Germinal center (tissue), 1 donor: ENCODE data around the gene TPST2.
A peak's percentile ranks its signal among the peaks of the same experiment; 100 is the strongest.
"Not testable (repeated sequence)": the region's sequence is repeated elsewhere in the genome, so short reads cannot be mapped to it uniquely, and the experiment has no call there.

Experiments
- DNase-seq: peaks from one replicate; pipeline ENCODE4 v3.0.0; 2012; ENCODE audit warnings: mixed read lengths, low spot score

The TPST2 gene

DNA sequence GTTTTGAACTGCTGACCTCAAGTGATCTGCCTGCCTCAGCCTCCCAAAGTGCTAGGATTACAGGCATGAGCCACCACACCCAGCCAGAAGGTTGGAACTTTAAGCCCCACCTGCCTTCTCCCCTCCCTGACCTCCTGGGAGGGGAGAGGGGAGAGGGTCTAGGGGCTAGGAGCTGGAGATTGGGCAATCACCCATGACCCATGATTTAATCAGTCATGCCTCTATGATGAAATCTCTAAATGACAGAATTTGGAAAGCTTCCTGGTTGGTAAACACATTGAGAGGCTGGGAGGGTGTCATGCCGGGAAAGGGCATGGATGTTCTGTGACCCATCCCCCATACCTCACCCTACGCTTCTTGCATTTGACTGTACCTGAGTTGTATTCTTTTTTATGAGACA is 60.6 kb downstream of the TPST2 start:
- DNase-seq: no peak

DNA sequence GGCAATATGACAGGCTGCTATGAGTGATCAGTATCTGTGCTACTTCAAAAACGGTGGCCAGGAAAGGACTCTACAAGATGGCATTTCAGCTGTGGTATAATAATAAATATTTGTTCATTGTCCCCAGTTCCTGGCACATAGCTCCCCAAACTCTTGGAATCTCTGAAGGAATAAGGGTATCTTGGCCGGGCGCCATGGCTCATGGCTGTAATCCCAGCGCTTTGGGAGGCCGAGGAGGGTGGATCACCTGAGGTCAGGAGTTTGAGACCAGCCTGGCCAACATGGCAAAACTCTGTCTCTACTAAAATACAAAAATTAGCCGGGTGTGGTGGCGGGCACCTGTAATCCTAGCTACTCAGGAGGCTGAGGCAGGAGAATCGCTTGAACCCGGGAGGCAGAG is 61.4 kb downstream of the TPST2 start:
- DNase-seq: not testable (repeated sequence)

DNA sequence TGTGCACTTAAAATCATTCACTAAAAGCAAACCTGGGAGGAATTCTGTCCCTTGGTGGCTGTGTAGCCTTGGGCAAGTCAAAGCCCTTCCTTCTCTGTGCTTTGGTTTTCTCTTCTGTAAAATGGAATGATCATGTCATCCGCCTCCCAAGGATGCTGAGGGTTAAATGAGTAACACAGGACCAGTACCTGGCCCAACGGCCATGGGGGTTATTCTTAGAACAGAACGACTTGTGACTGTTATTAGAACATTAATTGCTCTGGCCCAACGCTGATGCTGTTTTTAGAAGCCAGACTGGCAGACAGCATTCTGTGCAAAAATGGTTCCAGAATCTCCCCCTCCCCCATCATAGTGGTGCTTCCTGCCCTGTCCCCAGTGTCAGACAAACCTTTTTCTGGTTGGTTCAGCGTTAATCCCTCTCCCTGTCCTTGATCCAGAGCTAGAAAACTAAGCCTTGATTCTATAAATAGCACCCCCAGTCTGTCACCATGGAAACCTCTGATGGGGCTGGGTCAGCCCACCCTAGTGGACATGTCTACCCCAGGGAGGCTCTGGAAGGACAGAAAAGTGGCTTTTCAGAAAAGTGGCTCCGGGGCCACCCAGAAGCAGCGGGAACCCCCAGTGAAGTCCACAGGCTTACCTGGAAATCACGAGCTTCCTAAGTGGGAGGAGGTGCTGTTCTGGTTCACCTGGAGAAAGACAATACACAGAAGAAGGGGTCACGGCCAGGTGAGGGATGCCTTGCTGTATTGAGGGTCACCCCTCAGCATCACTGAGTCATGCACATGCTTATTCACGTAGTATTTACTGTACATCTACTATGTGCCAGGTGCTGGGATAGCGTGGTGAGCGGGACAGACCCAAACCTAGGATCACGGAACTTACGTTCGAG is 62.1 kb downstream of the TPST2 start:
- no peak for DNase-seq

DNA sequence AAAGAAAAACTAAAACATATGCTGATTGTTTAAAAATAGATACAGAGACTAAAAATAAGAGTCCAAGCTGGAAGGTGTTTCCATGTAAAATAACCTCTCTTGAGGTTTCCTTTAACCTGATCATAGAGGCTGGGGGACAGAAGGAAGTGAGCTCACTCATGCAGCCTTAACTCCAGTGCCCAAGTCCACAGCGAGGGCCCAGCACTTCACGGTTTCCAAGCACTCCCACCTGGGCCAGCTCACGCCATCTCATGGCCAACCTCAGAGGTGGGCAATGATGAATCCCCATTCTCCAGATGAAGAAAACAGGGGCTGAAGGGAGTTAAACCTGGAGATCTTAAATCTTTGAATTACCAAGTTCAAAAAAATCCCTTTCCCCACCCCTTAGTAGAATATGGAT is 62.8 kb downstream of the TPST2 start:
- DNase-seq: no peak

DNA sequence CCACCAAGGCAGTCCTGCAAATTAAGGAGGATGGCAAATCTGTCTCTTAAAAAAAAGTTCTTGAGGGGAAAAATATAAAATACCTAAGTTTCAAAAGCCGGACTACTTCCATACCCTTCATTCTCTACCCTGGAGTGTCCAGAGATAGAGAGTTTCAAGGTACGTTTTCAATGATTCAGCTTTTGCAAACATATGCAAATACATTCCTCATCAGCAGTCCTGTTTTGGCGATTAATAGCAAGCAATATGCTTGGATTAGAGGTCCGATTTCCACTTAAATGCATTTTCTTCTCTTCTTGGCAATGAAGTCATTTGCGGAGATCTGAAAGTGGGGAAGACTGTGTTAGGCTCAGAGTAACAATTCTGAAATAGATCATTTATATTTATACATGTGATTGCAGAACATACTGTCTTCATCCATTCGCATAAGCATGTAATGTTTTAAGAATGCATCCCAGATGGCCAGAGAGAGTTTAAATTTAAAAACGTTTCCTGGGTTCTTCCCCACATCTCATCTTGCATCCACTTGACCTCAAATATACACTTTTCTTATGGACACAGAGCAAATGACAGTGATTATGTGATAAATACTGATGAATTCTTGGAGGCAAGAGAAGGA is 63.9 kb downstream of the TPST2 start:
- DNase-seq: no peak

DNA sequence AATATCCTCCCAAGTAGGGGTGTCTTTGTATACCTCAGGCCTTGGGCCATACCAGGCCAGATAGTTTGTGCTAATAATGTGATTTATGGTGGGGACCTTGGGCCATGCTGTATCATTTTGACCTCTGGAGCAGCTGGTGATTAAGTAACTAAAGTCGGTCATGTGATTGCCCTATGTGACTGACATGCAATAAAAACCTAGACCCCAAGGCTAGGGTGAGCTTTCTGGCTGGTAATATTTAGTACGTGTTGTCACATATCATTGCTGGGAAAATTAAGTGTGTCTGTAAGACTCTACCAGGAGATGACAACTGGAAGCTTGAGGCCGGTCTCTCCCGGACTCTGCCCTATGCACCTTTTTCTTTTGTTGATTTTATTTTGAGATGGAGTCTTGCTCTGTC is 65.1 kb downstream of the TPST2 start:
- DNase-seq: no peak

DNA sequence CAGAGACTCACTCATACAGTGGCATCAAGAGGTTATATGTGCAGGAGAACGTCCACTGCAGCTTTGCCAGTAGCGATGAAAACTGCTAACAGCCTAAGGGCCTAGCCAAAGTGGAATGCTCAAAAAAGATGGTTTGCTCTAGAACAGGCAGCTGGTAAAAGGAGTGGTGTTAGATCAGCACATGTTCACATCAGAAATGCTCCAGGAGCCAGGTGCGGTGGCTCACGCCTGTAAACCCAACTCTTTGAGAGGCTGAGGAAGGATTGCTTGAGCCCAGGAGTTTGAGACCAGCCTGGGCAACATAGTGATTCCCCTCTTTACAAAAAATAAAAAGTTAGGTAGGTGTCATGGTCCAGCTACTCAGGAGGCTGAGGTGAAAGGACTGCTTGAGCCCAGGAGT is 67.3 kb downstream of the TPST2 start:
- no peak for DNase-seq

DNA sequence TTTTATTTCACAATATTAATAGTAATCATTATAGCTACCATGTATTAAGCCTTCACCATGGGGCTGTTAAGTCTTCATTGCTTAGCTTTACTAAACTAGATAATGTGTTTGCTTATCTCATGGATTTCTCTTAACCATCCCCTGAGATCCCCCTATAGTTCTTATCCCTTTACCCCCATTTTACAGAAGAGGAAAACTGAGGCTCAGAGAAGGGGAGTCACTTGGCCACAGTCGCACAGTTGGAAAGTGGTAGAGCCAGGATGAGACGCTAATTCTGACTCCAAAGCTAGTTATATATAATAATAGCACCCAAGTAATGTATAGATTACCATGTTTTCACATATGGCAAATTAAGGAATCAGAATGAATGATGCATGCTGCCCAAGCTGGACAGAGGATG is 67.9 kb downstream of the TPST2 start:
- DNase-seq: no peak

DNA sequence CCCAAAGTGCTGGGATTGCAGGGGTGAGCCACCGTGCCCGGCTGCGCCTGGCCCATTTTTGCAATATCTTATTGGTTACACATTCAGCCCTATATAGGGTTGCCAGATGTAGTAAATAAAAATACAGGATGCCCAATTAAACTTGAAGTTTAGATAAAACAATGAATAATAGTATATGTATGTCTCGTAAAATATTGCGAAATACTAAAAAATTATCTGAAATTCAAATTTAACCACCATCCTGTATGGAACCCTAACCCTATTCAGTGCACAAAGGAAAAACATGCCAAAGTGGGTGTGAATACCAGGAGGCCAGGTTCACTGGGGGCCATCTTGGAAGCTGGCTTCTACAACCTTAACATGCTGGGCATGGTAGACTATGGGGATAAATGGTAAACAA is 72.5 kb downstream of the TPST2 start:
- DNase-seq: no peak

DNA sequence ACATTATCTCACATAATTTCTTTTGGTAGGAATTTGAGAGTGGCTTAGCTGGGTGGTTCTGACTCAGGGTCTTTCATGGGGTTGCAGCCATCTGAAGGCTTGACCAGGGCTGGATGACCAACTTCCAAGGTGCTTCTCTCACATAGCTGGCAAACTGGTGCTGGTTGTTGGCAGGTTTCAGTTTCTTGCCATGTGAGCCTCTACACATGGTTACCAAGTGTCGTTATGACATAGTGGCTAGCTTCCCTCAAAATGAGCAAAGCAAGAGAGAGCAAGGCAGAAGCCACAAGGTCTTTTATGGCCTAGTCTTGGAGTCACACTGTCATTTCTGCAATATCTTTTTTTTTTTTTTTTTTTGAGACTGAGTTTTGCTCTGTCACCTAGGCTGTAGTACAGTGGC is 73.4 kb downstream of the TPST2 start:
- DNase-seq: no peak

DNA sequence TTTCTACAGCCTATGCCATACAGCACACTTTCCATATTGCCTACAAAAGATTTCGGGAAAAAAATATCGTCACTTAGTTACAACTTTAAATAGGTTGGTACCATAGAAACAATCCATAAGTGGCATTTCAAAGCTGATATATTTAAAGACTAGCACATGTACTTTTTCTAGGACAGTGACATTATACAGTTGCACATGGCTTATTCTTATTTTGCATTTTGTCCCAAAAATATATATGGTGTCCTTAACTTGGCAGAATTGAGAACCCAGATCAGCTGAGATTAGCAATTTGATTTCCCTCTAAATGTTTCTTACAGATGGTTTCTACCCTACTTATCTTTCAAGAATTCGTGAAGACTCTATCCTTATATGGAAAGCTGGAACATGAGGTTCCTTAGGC is 74.0 kb downstream of the TPST2 start:
- DNase-seq: no peak

DNA sequence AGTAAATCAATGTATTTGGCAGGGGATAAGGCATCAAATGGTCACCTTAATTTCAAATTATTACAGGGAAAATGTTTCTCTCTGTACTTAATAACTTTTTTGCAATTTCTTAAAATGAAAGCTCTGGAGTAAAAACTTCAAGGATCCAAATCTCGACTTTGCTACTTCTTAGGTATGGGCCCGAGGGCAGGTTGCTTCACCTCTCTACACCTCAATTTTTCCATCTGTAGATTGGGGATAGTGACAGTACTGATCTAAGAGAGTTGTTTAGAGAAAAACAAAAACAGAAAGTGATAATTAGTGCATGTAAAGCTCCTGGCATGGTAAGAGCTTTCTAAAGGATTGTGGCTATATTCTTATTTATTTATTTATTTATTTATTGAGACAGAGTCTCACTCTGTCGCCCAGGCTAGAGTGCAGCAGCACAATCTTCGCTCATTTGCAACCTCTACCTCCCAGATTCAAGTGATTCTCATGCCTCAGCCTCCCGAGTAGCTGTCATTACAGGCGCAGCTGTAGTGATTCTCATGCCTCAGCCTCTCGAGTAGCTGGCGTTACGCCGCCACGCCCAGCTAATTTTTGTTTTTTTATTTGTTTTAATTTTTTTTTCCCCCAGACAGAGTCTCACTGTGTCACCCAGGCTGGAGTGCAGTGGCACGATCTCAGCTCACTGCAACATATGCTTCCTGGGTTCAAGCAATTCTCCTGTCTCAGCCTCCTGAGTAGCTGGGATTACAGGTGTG is 75.3 kb downstream of the TPST2 start:
- no peak for DNase-seq

DNA sequence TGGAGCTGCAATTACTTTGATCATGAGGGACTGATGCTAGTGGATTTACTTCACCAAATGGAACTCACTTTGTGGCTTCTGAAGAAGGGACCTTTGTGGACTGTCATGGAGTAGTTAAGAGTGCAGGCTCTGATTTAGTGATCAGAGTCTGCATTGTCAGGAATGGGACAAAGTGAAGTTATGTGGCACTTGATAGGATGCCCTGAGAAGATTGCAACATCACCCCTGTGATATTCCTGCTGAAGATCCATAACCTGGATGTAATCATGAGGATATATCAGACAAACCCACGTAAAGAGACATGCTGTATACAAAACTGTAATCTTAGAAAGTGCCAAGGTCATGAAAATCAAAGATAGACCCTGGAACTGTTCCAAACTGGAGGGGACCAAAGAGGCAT is 76.1 kb downstream of the TPST2 start:
- DNase-seq: no peak

DNA sequence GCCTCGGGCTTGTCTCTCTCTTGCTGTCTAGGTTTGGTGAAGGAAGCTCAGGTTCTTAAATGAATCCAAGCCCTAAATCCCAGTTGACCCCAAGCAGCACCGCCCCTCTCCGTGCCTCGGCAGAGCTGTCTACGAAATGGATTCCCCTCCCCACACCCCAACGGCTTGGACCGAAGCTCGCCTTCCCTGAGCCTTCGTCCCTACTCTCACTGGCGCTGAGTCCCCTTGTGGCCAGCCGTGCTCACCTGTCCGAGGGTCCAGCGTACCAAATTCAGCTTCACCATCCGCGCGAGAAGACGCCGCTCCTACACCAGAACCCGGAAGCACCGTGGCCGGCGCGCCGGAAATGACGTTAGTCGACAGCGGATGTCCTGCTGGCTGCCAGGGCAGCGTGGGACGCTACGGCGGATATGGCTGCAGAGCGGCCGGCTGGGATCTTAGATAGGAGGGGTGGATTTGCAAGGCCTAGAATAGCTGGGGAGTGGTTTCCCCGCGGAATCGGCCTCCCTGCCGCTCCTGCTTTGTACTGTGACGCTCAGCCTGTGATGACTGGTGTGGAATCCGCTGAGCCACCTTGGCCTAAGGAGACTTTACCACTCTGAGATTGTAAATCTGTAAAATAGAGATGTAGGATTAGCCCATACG is 77.7 kb downstream of the TPST2 start, which contains the start of gene TFIP11:
Gene TFIP11, minus strand, starts transcription at position 325 of the 645 bp plus-strand sequence. CDS start 2,201 bp downstream, outside the sequence.
- DNase-seq: peak; percentile 92

DNA sequence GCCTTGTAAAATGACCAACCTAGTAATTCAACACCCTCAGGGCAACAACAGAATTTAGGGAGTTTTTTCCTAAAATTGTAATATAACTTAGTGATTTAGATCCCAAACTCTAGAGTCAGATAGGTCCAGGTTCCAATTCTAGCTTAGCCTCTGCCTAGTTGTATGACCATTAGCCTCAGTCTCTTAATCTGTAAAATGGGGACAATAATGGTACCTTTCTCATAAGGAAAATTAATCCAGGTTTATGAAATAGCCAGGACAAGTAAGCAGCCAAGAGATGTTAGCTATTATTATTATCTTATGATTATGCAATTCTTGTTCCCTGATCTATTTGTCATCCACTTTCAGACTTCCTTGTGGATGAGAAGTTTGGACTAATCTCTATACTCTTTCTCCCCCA is 81.8 kb downstream of the TPST2 start:
- no peak for DNase-seq

DNA sequence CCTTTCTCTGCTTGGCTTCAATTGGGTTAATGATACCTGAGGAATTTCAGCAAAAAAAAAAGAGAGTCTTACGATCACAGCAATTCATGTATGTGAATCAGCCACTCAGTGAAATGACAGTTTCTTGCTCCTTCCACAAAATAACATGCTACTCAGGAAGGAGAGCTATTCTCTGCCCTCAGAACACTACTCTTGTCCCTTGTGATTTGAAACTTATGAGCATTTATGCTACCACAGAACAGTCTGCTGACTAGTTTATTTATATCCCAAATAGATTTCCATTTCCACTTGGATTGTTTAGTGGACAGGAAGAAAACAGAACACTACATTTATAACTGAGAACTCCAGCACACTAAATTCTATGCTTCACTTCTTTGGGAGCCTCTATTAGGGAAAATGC is 86.2 kb downstream of the TPST2 start:
- DNase-seq: no peak

DNA sequence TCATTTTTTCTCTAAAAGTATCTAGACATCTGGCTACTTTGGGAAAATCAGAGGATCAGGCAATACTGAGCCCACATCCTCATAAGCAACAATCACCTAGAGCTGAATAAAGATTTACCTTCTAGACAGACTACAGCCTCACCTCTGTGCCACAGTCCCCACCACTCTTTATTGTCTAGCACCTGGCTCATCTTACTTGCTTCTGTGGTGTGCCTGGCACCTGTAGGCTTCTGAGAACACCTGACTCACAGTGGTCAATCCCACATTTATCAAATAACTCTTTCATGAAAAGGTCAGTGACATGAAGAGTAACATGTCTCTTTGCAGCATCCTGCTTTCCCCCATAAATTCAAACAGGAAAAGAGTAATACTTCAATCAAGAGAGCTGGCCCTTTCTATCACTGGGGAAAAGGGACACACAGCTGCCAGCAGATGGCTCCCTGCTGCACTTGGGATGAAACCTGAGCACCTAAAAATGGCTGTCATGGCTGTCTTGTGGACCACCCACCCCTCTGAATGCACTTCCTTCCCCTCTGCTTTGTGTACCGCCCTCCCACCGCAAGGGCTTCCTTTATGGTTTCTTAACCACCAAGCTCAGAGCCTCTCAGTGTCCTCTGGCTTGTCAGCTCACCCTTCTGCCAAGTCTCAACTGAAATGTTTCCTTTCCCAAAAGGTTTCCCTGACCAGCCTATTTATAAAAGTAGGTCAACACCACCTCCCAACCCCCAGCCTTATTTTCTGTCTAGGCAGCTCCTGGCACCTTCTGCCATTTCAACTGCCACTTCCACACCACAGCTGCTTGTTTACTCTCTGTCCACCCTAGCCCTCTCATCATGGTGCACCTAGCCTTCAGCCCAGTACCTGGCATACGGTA is 87.0 kb downstream of the TPST2 start:
- DNase-seq: peak; percentile 79

DNA sequence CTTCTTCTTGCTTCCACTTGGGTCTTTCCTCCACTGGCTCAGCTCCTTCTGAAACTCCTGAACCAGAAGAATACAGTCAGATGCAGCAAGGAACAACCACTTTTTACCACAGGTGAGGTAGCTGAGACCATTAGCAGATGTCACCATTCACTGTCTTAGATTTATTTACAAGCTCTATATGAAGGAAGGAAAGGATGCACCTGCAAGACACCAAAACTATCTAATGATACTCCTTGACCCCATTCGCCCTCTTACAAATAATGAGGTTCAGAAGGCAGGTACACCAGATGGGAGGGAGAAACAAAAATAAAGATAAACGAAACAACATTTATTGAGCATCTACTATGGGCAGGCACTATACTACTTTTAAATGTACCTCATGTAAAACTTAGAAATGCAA is 87.9 kb downstream of the TPST2 start:
- no peak for DNase-seq

DNA sequence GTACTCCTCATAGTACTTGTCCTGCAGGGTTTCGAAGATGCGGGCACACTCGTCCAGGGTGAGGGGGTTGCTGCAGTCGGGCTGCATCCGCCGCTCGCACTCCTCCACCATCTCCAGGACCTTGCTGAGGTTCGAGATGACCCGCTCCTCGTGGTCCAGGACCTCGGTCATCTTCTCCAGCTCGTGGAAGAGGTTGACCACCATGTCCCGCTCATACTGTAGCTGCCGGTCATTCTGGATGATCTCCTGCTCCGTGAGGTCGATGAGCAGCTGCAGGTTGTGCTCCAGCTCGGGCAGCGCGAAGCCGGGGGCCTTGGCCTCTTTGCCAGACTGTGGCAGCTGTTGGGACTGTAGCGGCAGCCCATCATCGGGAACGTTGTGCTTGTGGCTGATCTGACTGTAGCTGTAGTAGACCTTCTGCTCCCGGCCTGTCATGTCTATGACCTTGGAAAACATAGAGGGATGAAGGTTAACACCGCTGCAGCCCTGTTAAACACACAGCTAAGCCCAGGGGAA is 90.7 kb downstream of the TPST2 start:
- no peak for DNase-seq

DNA sequence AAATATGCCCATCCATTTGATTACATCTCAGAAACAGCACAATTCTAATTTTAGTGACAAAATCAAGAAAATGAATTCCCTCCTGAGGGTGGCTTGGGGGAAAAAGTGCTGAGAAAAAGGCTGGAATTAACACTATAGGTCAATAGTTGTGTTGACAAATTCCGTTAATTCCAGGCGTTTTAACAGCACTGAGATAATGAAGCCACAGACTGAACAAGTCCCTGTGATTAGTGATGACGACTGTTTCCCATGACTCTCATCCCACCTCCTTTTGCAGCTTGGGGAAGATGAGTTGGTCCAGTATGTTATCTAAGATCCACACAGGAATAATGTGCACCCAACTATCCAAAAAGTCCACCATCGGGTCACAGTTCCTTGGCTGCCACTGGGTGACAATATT is 93.5 kb downstream of the TPST2 start:
- no peak for DNase-seq

DNA sequence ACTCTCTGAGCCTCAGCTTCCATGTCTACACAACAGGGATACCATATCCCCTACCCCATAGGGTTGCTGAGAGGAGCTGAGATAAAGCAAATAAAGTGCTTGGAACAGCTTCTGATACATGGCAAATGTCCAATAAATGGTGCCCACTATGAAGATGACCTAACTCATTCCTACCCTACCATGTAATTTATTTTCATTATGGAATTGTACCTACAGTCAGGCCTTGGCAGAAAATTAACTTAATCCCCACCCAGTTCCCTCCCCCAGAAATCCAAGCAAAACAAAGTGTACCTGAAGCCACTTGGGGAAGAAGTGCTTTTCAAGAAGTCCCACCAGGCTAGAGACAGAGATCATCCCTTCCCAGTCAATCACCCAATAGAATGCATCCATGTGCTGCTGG is 95.4 kb downstream of the TPST2 start:
- no peak for DNase-seq
